ENCODE data around the gene MSH6.

Gene MSH6

DNA sequence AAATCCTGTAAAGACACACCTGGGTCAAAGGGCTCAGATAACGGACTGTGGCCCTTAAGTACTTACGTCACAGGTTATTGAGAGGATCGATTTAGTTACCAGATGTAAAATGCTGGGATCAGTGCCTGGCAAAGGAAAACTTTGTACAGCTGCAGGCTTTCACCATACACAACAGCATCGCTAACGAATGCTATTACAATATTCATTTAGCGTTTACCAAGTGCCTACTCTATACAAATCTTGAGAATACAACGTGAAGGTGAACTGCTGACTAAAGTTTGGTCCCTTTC, 619 bp upstream of the MSH6 start:
- no peak for DNase-seq (ENCODE audit: extremely low read depth, low read depth)
- TF ChIP-seq, protein P1, sequence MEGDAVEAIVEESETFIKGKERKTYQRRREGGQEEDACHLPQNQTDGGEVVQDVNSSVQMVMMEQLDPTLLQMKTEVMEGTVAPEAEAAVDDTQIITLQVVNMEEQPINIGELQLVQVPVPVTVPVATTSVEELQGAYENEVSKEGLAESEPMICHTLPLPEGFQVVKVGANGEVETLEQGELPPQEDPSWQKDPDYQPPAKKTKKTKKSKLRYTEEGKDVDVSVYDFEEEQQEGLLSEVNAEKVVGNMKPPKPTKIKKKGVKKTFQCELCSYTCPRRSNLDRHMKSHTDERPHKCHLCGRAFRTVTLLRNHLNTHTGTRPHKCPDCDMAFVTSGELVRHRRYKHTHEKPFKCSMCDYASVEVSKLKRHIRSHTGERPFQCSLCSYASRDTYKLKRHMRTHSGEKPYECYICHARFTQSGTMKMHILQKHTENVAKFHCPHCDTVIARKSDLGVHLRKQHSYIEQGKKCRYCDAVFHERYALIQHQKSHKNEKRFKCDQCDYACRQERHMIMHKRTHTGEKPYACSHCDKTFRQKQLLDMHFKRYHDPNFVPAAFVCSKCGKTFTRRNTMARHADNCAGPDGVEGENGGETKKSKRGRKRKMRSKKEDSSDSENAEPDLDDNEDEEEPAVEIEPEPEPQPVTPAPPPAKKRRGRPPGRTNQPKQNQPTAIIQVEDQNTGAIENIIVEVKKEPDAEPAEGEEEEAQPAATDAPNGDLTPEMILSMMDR (IDR thresholded peaks at IDR 0.05; ENCODE audit: low read depth, low read length), result no peak

DNA sequence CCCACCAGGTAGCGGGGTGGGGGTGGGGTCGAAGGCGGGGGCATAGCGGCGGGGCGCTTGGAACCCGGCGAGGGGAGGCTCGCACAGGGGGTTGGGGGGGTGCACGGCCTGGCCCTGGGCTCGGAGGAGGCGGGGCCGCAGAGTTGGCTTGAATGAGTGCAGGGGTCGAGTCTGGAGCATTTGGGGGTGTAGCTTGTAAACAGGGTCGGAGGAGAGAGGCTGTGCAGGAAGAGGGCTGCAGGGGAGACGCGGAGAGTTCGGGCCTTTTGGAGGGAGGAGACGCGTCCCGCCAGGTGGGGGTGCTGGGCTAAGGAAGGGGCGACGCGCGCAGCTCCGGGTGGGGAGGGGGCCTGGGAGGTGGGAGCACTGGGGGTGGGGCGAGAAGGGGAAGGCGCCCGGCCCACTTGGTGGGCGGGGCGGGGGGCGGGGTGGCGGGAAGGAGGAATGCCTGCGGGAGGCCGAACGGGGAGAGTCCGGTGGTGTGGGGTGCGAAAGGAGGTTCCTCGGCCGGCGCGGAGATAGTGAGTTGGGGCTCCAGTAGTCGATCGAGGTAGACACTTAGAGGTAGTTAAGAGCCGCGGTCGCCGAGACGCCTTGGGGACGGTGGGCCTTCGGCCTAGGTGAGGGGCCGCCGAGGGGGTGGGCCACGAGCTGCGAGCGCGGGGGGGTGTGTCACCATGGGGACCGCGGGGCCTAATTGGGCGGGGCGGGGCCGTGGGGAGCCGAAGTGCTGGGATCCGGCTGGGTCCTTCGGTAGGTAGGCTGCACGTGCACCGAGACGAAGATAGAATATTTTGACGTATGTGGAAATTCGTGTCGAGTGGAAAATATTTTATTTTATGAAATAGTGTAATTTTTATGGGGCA, 774 bp downstream of the MSH6 start:
- TF ChIP-seq, protein P1 (IDR thresholded peaks at IDR 0.05; ENCODE audit: low read depth, low read length), result no peak

DNA sequence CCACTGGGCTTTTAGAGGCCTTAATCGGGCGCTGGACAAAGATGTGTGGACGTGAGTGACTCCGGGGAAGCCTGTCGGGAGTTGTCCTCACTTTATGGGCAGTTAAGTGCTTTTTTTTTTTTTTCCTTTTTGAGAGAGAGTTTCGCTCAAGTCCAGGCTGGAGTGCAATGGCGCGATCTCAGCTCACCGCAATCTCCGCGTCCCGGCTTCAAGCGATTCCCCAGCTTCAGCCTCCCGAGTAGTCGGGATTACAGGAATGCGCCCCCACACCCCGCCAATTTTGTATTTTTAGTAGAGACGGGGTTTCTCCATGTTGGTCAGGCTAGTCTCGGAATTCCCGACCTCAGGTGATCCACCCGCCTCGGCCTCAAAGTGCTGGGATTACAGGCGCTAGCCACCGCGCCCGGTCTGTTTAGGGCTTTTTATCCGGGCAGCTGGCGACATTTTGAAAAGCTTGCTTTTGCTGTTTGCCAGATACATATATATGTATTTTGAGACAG, 1.5 kb downstream of the MSH6 start:
- TF ChIP-seq, protein P1 (IDR thresholded peaks at IDR 0.05; ENCODE audit: low read depth, low read length), result no peak
- DNase-seq (ENCODE audit: extremely low read depth, low read depth), result no peak

More for the DNA sequence above, 774 bp downstream of the MSH6 start:
- no peak for DNase-seq (ENCODE audit: extremely low read depth, low read depth)

DNA sequence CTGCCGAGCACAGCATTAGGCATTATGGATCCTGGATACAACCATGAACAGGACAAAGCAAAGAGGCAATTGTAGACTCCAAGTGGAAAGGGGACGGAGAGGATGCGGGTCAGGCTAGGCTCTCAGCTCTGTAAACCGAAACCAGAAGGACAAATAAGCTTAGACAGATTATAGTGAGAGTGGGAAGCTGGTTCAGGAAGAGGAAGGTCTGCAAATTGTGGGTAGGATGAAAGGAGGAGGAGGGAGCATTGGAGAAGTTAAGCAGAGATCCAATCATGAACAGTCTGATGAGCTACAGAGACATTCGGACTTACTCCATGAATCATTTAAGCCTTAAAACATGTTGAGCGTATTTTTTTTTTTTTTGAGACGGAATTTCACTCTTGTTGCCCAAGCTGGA, 3.0 kb downstream of the MSH6 start:
- TF ChIP-seq, protein P1 (IDR thresholded peaks at IDR 0.05; ENCODE audit: low read depth, low read length), result no peak

DNA sequence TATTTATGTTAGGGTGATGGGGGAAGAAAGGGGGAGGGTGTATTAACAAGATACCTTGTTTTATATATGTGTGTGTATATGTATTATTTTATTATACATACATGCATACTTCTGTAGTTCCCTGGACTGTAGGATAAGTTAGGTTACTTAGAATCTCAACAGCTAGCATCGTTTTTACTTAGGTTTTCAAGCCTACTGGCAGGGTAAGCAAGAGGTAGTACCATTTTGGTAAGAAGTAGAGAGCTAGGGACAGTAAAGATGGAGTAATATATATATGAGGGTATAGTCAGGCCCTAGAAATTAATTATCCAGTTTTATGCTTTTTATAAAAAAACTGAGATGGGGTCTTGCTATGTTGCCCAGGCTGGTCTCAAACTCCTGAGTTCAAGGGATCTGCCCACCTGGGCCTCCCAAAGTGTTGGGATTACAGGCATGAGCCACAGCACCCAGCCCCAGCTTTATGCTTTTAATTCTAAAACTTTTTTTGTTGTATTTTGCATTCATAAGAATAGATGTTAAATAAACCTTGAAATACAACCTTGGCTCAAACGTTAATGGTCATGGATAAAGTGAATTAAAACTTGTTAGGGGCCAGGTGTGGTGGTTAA, 13.2 kb downstream of the MSH6 start:
- DNase-seq (ENCODE audit: extremely low read depth, low read depth), result no peak
- TF ChIP-seq, protein P1 (IDR thresholded peaks at IDR 0.05; ENCODE audit: low read depth, low read length), result no peak

More for the DNA sequence above, 3.0 kb downstream of the MSH6 start:
- no peak for DNase-seq (ENCODE audit: extremely low read depth, low read depth)

DNA sequence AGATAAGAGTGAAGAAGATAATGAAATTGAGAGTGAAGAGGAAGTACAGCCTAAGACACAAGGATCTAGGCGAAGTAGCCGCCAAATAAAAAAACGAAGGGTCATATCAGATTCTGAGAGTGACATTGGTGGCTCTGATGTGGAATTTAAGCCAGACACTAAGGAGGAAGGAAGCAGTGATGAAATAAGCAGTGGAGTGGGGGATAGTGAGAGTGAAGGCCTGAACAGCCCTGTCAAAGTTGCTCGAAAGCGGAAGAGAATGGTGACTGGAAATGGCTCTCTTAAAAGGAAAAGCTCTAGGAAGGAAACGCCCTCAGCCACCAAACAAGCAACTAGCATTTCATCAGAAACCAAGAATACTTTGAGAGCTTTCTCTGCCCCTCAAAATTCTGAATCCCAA, 15.7 kb downstream of the MSH6 start:
- DNase-seq (ENCODE audit: extremely low read depth, low read depth), result no peak

More for the DNA sequence above, 15.7 kb downstream of the MSH6 start:
- TF ChIP-seq, protein P1 (IDR thresholded peaks at IDR 0.05; ENCODE audit: low read depth, low read length), result no peak

Data from AG09319 (cell line).